K562 (cell line): ENCODE results near the gene SGIP1. TPM values are rescaled to one million over a fixed set of nuclear protein-coding genes. Genes with fewer than 3 reads are reported as not detected.

Source experiments
- ATAC-seq: fragments of 200-7000 bp; cut with Tn5 transposase; 3 replicates; pipeline ENCODE4 v1.9.1; 2020; ENCODE audit warnings: moderate library complexity
- BruUV-seq: library from RNA; stranded (reverse); fragments of 400-500 nt; replicated peaks from 2 replicates; lab custom pipeline; 2021; lab: Mats Ljungman, UMichigan
- CTCF ChIA-PET: fragments of 300-600 bp; formaldehyde crosslinking; extraction: SDS; loops from one replicate; lab custom pipeline; 2021; ENCODE audit warnings: low intra/inter-chr PET ratio; lab: Yijun Ruan, JAX
- POLR2A ChIA-PET: fragments of 300-600, 350-650 bp; sonication (Branson Sonifier 250); formaldehyde crosslinking; extraction: SDS; loops from one replicate; lab custom pipeline; 2021; ENCODE audit warnings: antibody characterized with exemption, inconsistent platforms; lab: Yijun Ruan, JAX
- DNase-seq, 4 experiments: peaks; one replicate each; pipeline versions ENCODE4 v3.0.0 to v3.0.0-alpha.2; 2011 to 2018; ENCODE audit warnings: low spot score in 3 of 4, mixed read lengths in 3 of 4; ENCODE audit errors: extremely low read depth in 1 of 4
- FAIRE-seq: peaks from 2 replicates; lab custom pipeline; 2011; peaks lifted over from hg19 to GRCh38; lab: Jason Lieb, UNC
- H2AFZ ChIP-seq: 2 replicates; pipeline ENCODE4 v1.6.0; 2011; ENCODE audit warnings: low read depth, low read length, control low read depth, inconsistent platforms
- H3K27ac ChIP-seq: fragments of 200-600 bp; 3 replicates; pipeline ENCODE4 v1.8.0; 2011; ENCODE audit warnings: low read depth, mild to moderate bottlenecking, control low read depth, inconsistent platforms, low read length, moderate library complexity, mixed read lengths; ENCODE audit errors: extremely low read depth
- H3K27me3 ChIP-seq, 2 experiments: fragments of 300-600 bp in 1 of 2; 2 replicates in 1 of 2; 3 replicates in 1 of 2; pipeline versions ENCODE4 v1.6.0 to v1.8.0; 2011; ENCODE audit warnings: inconsistent platforms in 2 of 2, low read length in 2 of 2, mild to moderate bottlenecking in 1 of 2, mixed read lengths in 1 of 2, moderate library complexity in 1 of 2; ENCODE audit not compliant: control insufficient read depth in 2 of 2, insufficient read depth in 2 of 2
- H3K36me3 ChIP-seq: fragments of 300-600 bp; 3 replicates; pipeline ENCODE4 v1.8.0; 2011; ENCODE audit warnings: mild to moderate bottlenecking, low read length, inconsistent platforms; ENCODE audit not compliant: control insufficient read depth, insufficient read depth
- H3K4me1 ChIP-seq, 2 experiments: fragments of 200-600 bp in 1 of 2; replicated peaks in 1 of 2; 2 replicates in 1 of 2; 3 replicates in 1 of 2; pipeline versions ENCODE4 v1.5.1 to v1.8.0; 2011; ENCODE audit warnings: inconsistent platforms in 2 of 2, low read length in 2 of 2, mild to moderate bottlenecking in 1 of 2, mixed read lengths in 1 of 2, moderate library complexity in 1 of 2; ENCODE audit not compliant: control insufficient read depth in 2 of 2, insufficient read depth in 2 of 2
- H3K4me2 ChIP-seq: 2 replicates; pipeline ENCODE4 v1.6.1; 2011; ENCODE audit warnings: low read length, control low read depth, inconsistent platforms, mixed read lengths; ENCODE audit not compliant: insufficient read depth
- H3K4me3 ChIP-seq: fragments of 200-600 bp; sonication (generic), shearing (Covaris generic); 2 replicates; pipeline ENCODE4 v1.5.1; 2016; ENCODE audit warnings: control low read depth, inconsistent platforms
- H3K79me2 ChIP-seq: fragments of 200-600 bp; 3 replicates; pipeline ENCODE4 v1.8.0; 2011; ENCODE audit warnings: low read length, inconsistent platforms; ENCODE audit not compliant: control insufficient read depth, insufficient read depth
- H3K9ac ChIP-seq, 2 experiments: 2 replicates each; pipeline versions ENCODE4 v1.6.0 to v1.6.1; 2011; ENCODE audit warnings: low read depth in 2 of 2, low read length in 2 of 2, control low read depth in 1 of 2, inconsistent platforms in 1 of 2, mild to moderate bottlenecking in 1 of 2, mixed read lengths in 1 of 2; ENCODE audit not compliant: insufficient read depth in 1 of 2
- H3K9me1 ChIP-seq: one replicate; pipeline ENCODE4 v1.6.0; 2011; ENCODE audit warnings: inconsistent platforms, mild to moderate bottlenecking, low read length, moderate library complexity; ENCODE audit not compliant: control insufficient read depth, insufficient read depth
- H3K9me3 ChIP-seq: replicated peaks from 2 replicates; pipeline ENCODE4 v1.5.1; 2011; ENCODE audit warnings: low read depth, low read length, inconsistent platforms; ENCODE audit not compliant: control insufficient read depth, insufficient read depth
- H4K20me1 ChIP-seq: replicated peaks from 2 replicates; pipeline ENCODE4 v1.6.1; 2011; ENCODE audit warnings: low read length, inconsistent platforms, mixed read lengths; ENCODE audit not compliant: control insufficient read depth, insufficient read depth
- ARID3A ChIP-seq: IDR thresholded peaks from 2 replicates; pipeline ENCODE4 v1.6.1; 2012; ENCODE audit warnings: low read depth, low read length, improper control_type of control experiment, borderline replicate concordance
- ATF3 ChIP-seq, 2 experiments: fragments of 450-650 bp in 1 of 2; sonication (generic) in 1 of 2; formaldehyde crosslinking in 1 of 2; IDR thresholded peaks in 1 of 2; conservative IDR thresholded peaks in 1 of 2; 2 replicates each; pipeline versions ENCODE4 v1.6.1 to v1.8.1; 2016 to 2023; ENCODE audit warnings: mild to moderate bottlenecking in 2 of 2, moderate library complexity in 2 of 2, inconsistent platforms in 1 of 2, missing genetic modification reagents in 1 of 2
- ESRRB ChIP-seq: fragments of 250-450 bp; sonication (Bioruptor Pico); IDR thresholded peaks from 2 replicates; pipeline ENCODE4 v1.5.0; 2020; ENCODE audit warnings: mild to moderate bottlenecking, moderate library complexity, borderline replicate concordance
- LARP7 ChIP-seq: fragments of 450-650 bp; IDR thresholded peaks from 2 replicates; pipeline ENCODE4 v1.6.1; 2016
- MEIS2 ChIP-seq: fragments of 450-650 bp; IDR thresholded peaks from 2 replicates; pipeline ENCODE4 v1.6.1; 2014; ENCODE audit warnings: mild to moderate bottlenecking; ENCODE audit not compliant: partially characterized antibody
- MLLT1 ChIP-seq, 2 experiments: fragments of 450-650 bp; IDR thresholded peaks; 2 replicates each; pipeline ENCODE4 v1.6.1; 2016
- PBX2 ChIP-seq, 2 experiments: IDR thresholded peaks in 1 of 2; conservative IDR thresholded peaks in 1 of 2; 2 replicates each; pipeline ENCODE4 v1.6.1; 2016; ENCODE audit warnings: low read depth in 2 of 2, mild to moderate bottlenecking in 1 of 2, missing compliant biosample characterization in 1 of 2, missing genetic modification characterization in 1 of 2, moderate library complexity in 1 of 2
- PHTF2 ChIP-seq: fragments of 250-450 bp; sonication (Bioruptor Pico); IDR thresholded peaks from 2 replicates; pipeline ENCODE4 v1.5.0; 2021; ENCODE audit warnings: mild to moderate bottlenecking
- RBFOX2 ChIP-seq: fragments of 200-400 bp; formaldehyde crosslinking; IDR thresholded peaks from 2 replicates; pipeline ENCODE4 v1.6.1; 2017; ENCODE audit warnings: low read depth, mild to moderate bottlenecking, low read length, moderate library complexity
- SMAD2 ChIP-seq: fragments of 150-350 bp; IDR thresholded peaks from 2 replicates; pipeline ENCODE4 v1.6.1; 2014; ENCODE audit warnings: low read depth, mild to moderate bottlenecking, low read length
- SRSF3 ChIP-seq: fragments of 200-400 bp; formaldehyde crosslinking; IDR thresholded peaks from 2 replicates; pipeline ENCODE4 v1.6.1; 2016; ENCODE audit warnings: mild to moderate bottlenecking, low read length, moderate library complexity; ENCODE audit not compliant: insufficient read depth
- TRIM24 ChIP-seq, 2 experiments: fragments of 450-650 bp; IDR thresholded peaks; 2 replicates each; pipeline ENCODE4 v1.6.1; 2016
- ZBTB12 ChIP-seq: fragments of 250-450 bp; sonication (Bioruptor Pico); IDR thresholded peaks from 2 replicates; pipeline ENCODE4 v1.4.0; 2020
- ZNF311 ChIP-seq: fragments of 250-450 bp; sonication (Bioruptor Pico); IDR thresholded peaks from 2 replicates; pipeline ENCODE4 v1.4.0; 2020; ENCODE audit warnings: mild to moderate bottlenecking, moderate library complexity
- in situ Hi-C: fragments of 300-500 bp; cut with MboI; formaldehyde crosslinking; loops from 4 replicates; pipeline ENCODE4 v1.15.0; 2018; ENCODE audit warnings: inconsistent platforms, mixed read lengths
- intact Hi-C: fragments of 100-400 bp; cut with micrococcal nuclease; formaldehyde crosslinking; loops from 2 replicates; pipeline ENCODE4 v1.14.2; 2022
- polyA plus RNA-seq, 8 experiments: library from polyadenylated mRNA; depleted of rRNA in 4 of 8; stranded (reverse) in 5 of 8; unstranded in 3 of 8; fragments of >200 nt; fragmentation: Nextera tagmentation in 2 of 8; fragmentation: Illumina TruSeq in 1 of 8; extraction: Ambion mirVana in 2 of 8; extraction: Trizol in 1 of 8; gene quantifications; 2 replicates each; pipeline versions ENCODE4 v1.2.1 to v1.2.3, GENCODE V29; 2011 to 2014; ENCODE audit warnings: inconsistent platforms in 1 of 8, missing spikeins in 1 of 8
- total RNA-seq, 7 experiments: library from RNA; depleted of rRNA in 6 of 7; stranded (reverse); fragments of >200 nt in 6 of 7; fragmentation: Illumina TruSeq in 2 of 7; extraction: Trizol in 2 of 7; gene quantifications; 2 replicates each; pipeline versions ENCODE4 v1.2.1 to v1.2.3, GENCODE V29; 2011 to 2021; ENCODE audit warnings: low replicate concordance in 1 of 7

The SGIP1 gene
- total and polyA plus RNA-seq, 9 of the 15 experiments (the other 6 are each of a cell fraction or from before 2014, with no cell fraction given), result 0.07 to 0.35 TPM; not detected in 7

- BruUV-seq, result no TSS peak
- H3K9me1 ChIP-seq, result no peaks in the 10 kb centered on the region
- H4K20me1 ChIP-seq, result no peaks in the 10 kb centered on the region
- no peaks in the 10 kb centered on the region for H3K36me3 ChIP-seq
- peaks cover 4 to 10% of the 10 kb centered on the region in 2 experiments; a peak in 1 of 5 replicates for H3K27me3 ChIP-seq
- no peak for FAIRE-seq
- no peak overlapping the region for H3K4me3 ChIP-seq
- H3K9ac ChIP-seq, result no peak overlapping the region
- no peaks in the 10 kb centered on the region for H3K4me1 ChIP-seq
- H3K27ac ChIP-seq, result no peak overlapping the region
- H3K9me3 ChIP-seq, result no peaks in the 10 kb centered on the region
- no peak for DNase-seq
- no peak overlapping the region for H3K4me2 ChIP-seq
- POLR2A ChIA-PET, result interaction anchor here (0.7 kb wide), 1 partner anchor 240 kb away, joined by 3 read pairs; no protein-coding TSS in a partner anchor
- intact Hi-C loops, result loop anchor here (10.0 kb wide), 1 partner anchor 218 kb away; no protein-coding TSS in a partner anchor
- in situ Hi-C loops, result no loop called here
- CTCF ChIA-PET, result no interaction called here
- no peak overlapping the region for H2AFZ ChIP-seq
- no peaks in the 10 kb centered on the region for H3K79me2 ChIP-seq
- no peak for ATAC-seq
- TF ChIP-seq MEIS2 (no peak), SRSF3 (no peak), PHTF2 (no peak), PBX2 (CRISPR knock-in tag; IDR thresholded peaks at IDR 0.05; ENCODE audit: low read depth) (no peak), PBX2 (tag; conservative IDR thresholded peaks at IDR 0.05; ENCODE audit: low read depth) (no peak), MLLT1 (IDR thresholded peaks at IDR 0.05) (no peak), TRIM24 (IDR thresholded peaks at IDR 0.05) (no peak), ZBTB12 (CRISPR knock-in tag) (no peak), LARP7 (no peak), RBFOX2 (no peak), ESRRB (CRISPR knock-in tag) (no peak), ATF3 (IDR thresholded peaks at IDR 0.05) (no peak), ATF3 (CRISPR knock-in tag; conservative IDR thresholded peaks at IDR 0.05) (no peak), ZNF311 (CRISPR knock-in tag) (no peak), ARID3A (no peak), SMAD2 (no peak)
Measured at GRCh38 chr1:66506991-66507390, 27.0 kb upstream of the SGIP1 start.
